ENCODE measurements around the gene ADAM20. TPM values are rescaled to one million over a fixed set of nuclear protein-coding genes. Genes with fewer than 3 reads are reported as not detected.

ADAM20 gene
- total RNA-seq, 4 donors from 2014 or later = 2.1 to 5.4 (median 3.8) TPM

- no peak for DNase-seq
- Histone ChIP-seq H3K36me3 (peaks cover 6 to 10% of the 10 kb centered on the region in 2 donors), H3K27ac (no peak overlapping the region), H3K9me3 (no peaks in the 10 kb centered on the region), H3K4me1 (no peaks in the 10 kb centered on the region), H3K27me3 (no peaks in the 10 kb centered on the region), H3K4me3 (replicated peaks in 1 of 3) (no peak overlapping the region)
- WGBS, 2 donors = 27 to 91% methylated on average over 1 of the region's 1 CpG
- no peak for TF ChIP-seq POLR2A (IDR thresholded peaks at IDR 0.05)
- TF ChIP-seq, protein P1, sequence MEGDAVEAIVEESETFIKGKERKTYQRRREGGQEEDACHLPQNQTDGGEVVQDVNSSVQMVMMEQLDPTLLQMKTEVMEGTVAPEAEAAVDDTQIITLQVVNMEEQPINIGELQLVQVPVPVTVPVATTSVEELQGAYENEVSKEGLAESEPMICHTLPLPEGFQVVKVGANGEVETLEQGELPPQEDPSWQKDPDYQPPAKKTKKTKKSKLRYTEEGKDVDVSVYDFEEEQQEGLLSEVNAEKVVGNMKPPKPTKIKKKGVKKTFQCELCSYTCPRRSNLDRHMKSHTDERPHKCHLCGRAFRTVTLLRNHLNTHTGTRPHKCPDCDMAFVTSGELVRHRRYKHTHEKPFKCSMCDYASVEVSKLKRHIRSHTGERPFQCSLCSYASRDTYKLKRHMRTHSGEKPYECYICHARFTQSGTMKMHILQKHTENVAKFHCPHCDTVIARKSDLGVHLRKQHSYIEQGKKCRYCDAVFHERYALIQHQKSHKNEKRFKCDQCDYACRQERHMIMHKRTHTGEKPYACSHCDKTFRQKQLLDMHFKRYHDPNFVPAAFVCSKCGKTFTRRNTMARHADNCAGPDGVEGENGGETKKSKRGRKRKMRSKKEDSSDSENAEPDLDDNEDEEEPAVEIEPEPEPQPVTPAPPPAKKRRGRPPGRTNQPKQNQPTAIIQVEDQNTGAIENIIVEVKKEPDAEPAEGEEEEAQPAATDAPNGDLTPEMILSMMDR (IDR thresholded peaks at IDR 0.05) = no peak
- intact Hi-C loops (cut with DNase I) = no loop called here
Measured at GRCh38 chr14:70563869-70564268, 29.1 kb upstream of the ADAM20 start.

DNA sequence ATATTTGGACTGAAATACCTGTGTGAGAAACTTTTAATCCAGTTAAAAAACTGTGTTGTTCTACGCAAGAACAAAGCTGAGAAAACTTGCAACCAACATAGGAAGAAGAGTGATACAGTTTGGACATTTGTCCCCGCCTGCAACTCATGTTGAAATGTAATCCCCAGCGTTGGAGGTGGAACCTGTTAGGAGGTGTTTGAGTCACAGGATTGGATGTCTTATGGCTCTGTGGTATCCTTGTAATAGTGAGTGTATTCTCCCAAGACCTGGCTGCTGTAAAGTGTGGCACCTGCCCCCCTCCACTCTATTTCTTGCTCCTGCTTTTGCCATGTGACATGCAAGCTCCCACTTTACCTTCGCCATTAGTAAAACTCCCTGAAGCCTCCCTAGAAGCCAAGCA is 28.6 kb upstream of the ADAM20 start:
- no peaks in the 10 kb centered on the region for H3K9me3 ChIP-seq
- no peak for DNase-seq
- no peak overlapping the region for H3K4me3 ChIP-seq (replicated peaks in 1 of 3)
- H3K27ac ChIP-seq = no peak overlapping the region
- H3K36me3 ChIP-seq = peaks cover 6 to 10% of the 10 kb centered on the region in 2 donors
- WGBS, 2 donors = 96 to 97% methylated on average over 4 of the region's 4 CpGs
- TF ChIP-seq, protein P1 (IDR thresholded peaks at IDR 0.05) = no peak
- no peak for TF ChIP-seq POLR2A (IDR thresholded peaks at IDR 0.05)
- no peaks in the 10 kb centered on the region for H3K4me1 ChIP-seq
- H3K27me3 ChIP-seq = no peaks in the 10 kb centered on the region
- intact Hi-C loops (cut with DNase I) = no loop called here

DNA sequence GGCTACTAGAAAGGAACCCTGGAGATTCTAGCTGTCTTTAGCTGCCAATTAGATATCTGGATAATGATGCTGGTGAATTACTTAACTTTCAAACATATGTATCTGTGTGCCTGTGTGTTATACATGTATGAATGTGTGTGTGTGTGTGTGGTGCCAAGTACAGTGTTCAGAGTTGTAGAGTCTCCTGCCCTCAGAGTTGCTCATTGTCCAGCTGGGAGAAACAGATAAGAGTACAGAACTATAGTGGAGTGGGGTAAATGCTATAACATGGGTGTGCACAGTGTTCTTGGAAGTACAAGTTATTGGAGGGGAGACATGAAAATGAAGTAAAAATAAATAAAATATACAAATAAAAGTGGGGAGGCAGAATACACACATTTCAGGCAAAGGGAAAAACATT is 23.6 kb upstream of the ADAM20 start:
- Histone ChIP-seq H3K27me3 (no peaks in the 10 kb centered on the region), H3K4me1 (peaks cover 0 to 3% of the 10 kb centered on the region in 2 donors), H3K36me3 (peaks cover 0 to 6% of the 10 kb centered on the region in 2 donors), H3K9me3 (no peaks in the 10 kb centered on the region), H3K27ac (no peak overlapping the region), H3K4me3 (replicated peaks in 1 of 3) (no peak overlapping the region)
- DNase-seq = no peak
- TF ChIP-seq, protein P1 (IDR thresholded peaks at IDR 0.05) = no peak
- TF ChIP-seq POLR2A (IDR thresholded peaks at IDR 0.05) = no peak
- intact Hi-C loops (cut with DNase I) = no loop called here

DNA sequence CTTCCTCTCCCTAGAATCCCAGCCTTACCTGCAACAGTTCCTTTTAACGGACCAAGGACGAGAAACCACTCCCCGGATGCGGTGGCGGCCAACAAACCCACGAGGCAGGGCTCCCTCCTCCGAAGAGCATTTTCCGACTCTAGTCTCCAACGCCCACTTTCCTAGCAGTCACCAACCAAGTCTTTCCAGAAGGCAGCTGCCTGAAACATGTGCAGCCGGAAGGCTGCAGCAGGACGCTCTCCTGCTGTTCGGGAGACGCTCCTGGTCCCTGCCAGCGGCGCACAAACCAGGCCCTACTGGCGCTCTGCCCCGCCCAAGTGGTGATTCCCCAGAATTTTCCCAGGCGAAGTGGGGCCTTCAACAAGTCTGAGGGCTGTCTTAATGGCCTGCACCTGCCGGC is 21.1 kb upstream of the ADAM20 start:
- DNase-seq = peak; percentile 46 to 54
- Histone ChIP-seq H3K4me1 (peaks cover 0 to 3% of the 10 kb centered on the region in 2 donors), H3K36me3 (no peaks in the 10 kb centered on the region), H3K9me3 (no peaks in the 10 kb centered on the region), H3K27ac (no peak overlapping the region), H3K27me3 (no peaks in the 10 kb centered on the region), H3K4me3 (replicated peaks in 1 of 3) (no peak overlapping the region)
- TF ChIP-seq POLR2A (IDR thresholded peaks at IDR 0.05) = no peak
- TF ChIP-seq, protein P1 (IDR thresholded peaks at IDR 0.05) = no peak
- 13 to 40% methylated on average over 16 to 19 of the region's 19 CpGs for WGBS, 2 donors
- intact Hi-C loops (cut with DNase I) = no loop called here

GRCh38 chr14:70538087-70538486 is 3.3 kb upstream of the ADAM20 start:
- no peaks in the 10 kb centered on the region for H3K9me3 ChIP-seq
- 82 to 90% methylated on average over 5 of the region's 5 CpGs for WGBS, 2 donors

More at GRCh38 chr14:70538087-70538486, 3.3 kb upstream of the ADAM20 start:
- no peak overlapping the region for H3K27ac ChIP-seq
- TF ChIP-seq, protein P1 (IDR thresholded peaks at IDR 0.05) = no peak
- TF ChIP-seq POLR2A (IDR thresholded peaks at IDR 0.05) = no peak
- no peak for DNase-seq
- no peaks in the 10 kb centered on the region for H3K27me3 ChIP-seq
- H3K4me3 ChIP-seq (replicated peaks in 1 of 3) = no peak overlapping the region
- intact Hi-C loops (cut with DNase I) = no loop called here
- no peaks in the 10 kb centered on the region for H3K4me1 ChIP-seq
- H3K36me3 ChIP-seq = no peaks in the 10 kb centered on the region
